Erythroblast (primary cell): ENCODE measurements around the gene ABITRAM.

ENCODE experiments used
- GATA1 ChIP-seq: IDR thresholded peaks from 2 replicates; pipeline ENCODE4 v1.6.1; 2011; ENCODE audit warnings: low read depth, mild to moderate bottlenecking, control low read depth, low read length, moderate library complexity
- POLR2A ChIP-seq: IDR thresholded peaks from 2 replicates; pipeline ENCODE4 v1.6.1; 2011; ENCODE audit warnings: mild to moderate bottlenecking, low read length

DNA sequence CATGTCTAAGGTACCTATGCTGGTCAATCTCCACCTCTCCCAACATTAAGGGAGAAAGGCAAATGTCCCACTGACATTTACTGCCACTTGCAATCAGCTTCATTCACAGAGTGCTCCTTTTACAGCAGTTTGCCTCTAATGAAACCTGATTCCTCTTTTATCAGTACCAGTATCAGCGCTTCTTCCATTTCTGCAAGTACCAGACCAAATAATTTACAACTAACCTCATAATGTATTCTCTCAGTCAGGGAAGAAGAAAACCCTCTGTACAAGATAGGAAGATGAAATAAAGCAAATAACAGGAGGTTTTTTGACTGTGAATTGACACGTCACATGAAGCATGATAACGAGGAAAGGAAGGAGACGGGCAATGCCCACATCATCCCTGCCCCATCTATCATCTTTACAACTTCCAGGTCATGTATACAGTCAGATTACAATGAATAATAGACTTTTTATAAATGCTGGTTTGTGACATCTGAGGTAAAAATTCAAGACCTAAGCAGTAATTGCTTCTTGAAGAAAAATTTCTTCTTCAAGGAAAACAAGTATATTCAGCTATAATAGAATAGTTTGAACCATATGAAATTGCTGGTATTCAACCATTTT lies 21.9 kb downstream of the ABITRAM start:
- TF ChIP-seq POLR2A (no peak), GATA1 (no peak)
